TTC549 (cell line): ENCODE results near the gene NOTUM.

ENCODE experiments used
- FAIRE-seq: peaks from 2 replicates; lab custom pipeline; 2012; peaks lifted over from hg19 to GRCh38; lab: Jason Lieb, UNC

NOTUM gene

GRCh38 chr17:81909966-81910839 is 50.8 kb downstream of the NOTUM start:
- no peak for FAIRE-seq

- FAIRE-seq = no peak
These were observed 51.8 kb downstream of the NOTUM start for GRCh38 chr17:81909231-81909630.

- FAIRE-seq = no peak
These were observed 52.2 kb downstream of the NOTUM start for GRCh38 chr17:81908793-81909192.

GRCh38 chr17:81907219-81908145 is 53.5 kb downstream of the NOTUM start:
- FAIRE-seq = no peak

- no peak for FAIRE-seq
These were observed 54.3 kb downstream of the NOTUM start for GRCh38 chr17:81906476-81907218.

GRCh38 chr17:81905993-81906392 is 55.0 kb downstream of the NOTUM start:
- no peak for FAIRE-seq

- no peak for FAIRE-seq
These were observed 55.5 kb downstream of the NOTUM start for GRCh38 chr17:81905424-81905875.

- FAIRE-seq = no peak
These were observed 56.2 kb downstream of the NOTUM start for GRCh38 chr17:81904600-81905423.

- no peak for FAIRE-seq
These were observed 56.9 kb downstream of the NOTUM start for GRCh38 chr17:81903896-81904599.

GRCh38 chr17:81903415-81903831 is 57.6 kb downstream of the NOTUM start:
- FAIRE-seq = no peak

- no peak for FAIRE-seq
These were observed 58.2 kb downstream of the NOTUM start for GRCh38 chr17:81902653-81903414.
